OCI-LY7 (cell line): Measurements from ENCODE around the gene NCOA7.

Experiments
- EZH2phosphoT487 ChIP-seq: fragments of 200-600 bp; sonication (generic); IDR thresholded peaks from 2 replicates; pipeline ENCODE4 v1.6.1; 2018; ENCODE audit warnings: low read depth, borderline replicate concordance, mild to moderate bottlenecking, mixed run types, antibody characterized with exemption, low read length, moderate library complexity, mixed read lengths
- TF ChIP-seq, protein P1 (sequence below): fragments of 200-600 bp; sonication (generic); conservative IDR thresholded peaks from 2 replicates; pipeline ENCODE4 v1.5.1; 2014; ENCODE audit warnings: mild to moderate bottlenecking, antibody characterized with exemption, low read length, moderate library complexity, mixed read lengths

DNA sequence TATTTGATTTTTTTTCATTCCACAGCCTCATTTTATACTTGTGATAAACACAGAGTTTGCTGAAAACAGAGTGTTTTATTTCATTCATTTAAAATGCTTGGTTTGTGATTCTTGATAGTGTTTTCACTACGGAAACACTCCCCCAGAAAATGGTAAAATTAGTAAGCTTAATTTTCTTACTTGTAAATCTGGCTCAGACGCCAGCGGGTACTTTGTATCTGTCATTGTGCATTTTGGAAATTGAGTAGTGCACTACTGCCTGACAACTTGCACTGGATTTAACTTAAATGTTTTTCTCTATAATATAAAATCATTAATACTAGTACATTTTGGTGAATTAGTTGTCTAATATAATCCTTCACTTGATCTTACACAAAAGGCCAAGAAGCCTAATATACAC lies 128.9 kb downstream of the NCOA7 start:
- TF ChIP-seq, protein P1, sequence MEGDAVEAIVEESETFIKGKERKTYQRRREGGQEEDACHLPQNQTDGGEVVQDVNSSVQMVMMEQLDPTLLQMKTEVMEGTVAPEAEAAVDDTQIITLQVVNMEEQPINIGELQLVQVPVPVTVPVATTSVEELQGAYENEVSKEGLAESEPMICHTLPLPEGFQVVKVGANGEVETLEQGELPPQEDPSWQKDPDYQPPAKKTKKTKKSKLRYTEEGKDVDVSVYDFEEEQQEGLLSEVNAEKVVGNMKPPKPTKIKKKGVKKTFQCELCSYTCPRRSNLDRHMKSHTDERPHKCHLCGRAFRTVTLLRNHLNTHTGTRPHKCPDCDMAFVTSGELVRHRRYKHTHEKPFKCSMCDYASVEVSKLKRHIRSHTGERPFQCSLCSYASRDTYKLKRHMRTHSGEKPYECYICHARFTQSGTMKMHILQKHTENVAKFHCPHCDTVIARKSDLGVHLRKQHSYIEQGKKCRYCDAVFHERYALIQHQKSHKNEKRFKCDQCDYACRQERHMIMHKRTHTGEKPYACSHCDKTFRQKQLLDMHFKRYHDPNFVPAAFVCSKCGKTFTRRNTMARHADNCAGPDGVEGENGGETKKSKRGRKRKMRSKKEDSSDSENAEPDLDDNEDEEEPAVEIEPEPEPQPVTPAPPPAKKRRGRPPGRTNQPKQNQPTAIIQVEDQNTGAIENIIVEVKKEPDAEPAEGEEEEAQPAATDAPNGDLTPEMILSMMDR = no peak
- TF ChIP-seq EZH2phosphoT487 = no peak
